Breast epithelium (tissue), 3 donors: ENCODE measurements around the gene CLCN7.

Experiments used
- CTCF ChIP-seq, 3 donors: fragments of 450-650 bp; IDR thresholded peaks; one replicate each; pipeline ENCODE4 v1.5.1; 2016 to 2017; ENCODE audit warnings: antibody characterized with exemption in 3 of 3, mild to moderate bottlenecking in 3 of 3, moderate library complexity in 3 of 3
- POLR2A ChIP-seq: fragments of 450-650 bp; IDR thresholded peaks from one replicate; pipeline ENCODE4 v1.6.1; 2016; ENCODE audit warnings: antibody characterized with exemption, mild to moderate bottlenecking, moderate library complexity
- POLR2AphosphoS5 ChIP-seq, 3 donors: sonication (generic); formaldehyde crosslinking; IDR thresholded peaks; one replicate each; pipeline ENCODE4 v1.6.1; 2017; ENCODE audit warnings: antibody characterized with exemption in 3 of 3

GRCh38 chr16:1464894-1465566, 9.8 kb downstream of the CLCN7 start:
- no peak for TF ChIP-seq CTCF (IDR thresholded peaks at IDR 0.05)
- no peak for TF ChIP-seq POLR2A
- TF ChIP-seq POLR2AphosphoS5 (IDR thresholded peaks at IDR 0.05) = no peak
